GM06990 (cell line): Measurements from ENCODE around the gene PLK5.

ENCODE experiments used
- DNase-seq: peaks from one replicate; pipeline ENCODE4 v3.0.0-alpha.2; 2011; ENCODE audit not compliant: insufficient read length; ENCODE audit errors: extremely low read depth
- H3K27me3 ChIP-seq: replicated peaks from 2 replicates; pipeline ENCODE4 v1.6.0; 2011; ENCODE audit warnings: low read length; ENCODE audit not compliant: control insufficient read depth, insufficient read depth
- H3K36me3 ChIP-seq: 2 replicates; pipeline ENCODE4 v1.5.1; 2011; ENCODE audit warnings: low read length; ENCODE audit not compliant: control insufficient read depth, insufficient read depth
- H3K4me3 ChIP-seq: replicated peaks from 2 replicates; pipeline ENCODE4 v1.5.1; 2011; ENCODE audit warnings: low read depth, mild to moderate bottlenecking, control low read depth, low read length
- TF ChIP-seq, protein P1 (sequence below): IDR thresholded peaks from 2 replicates; pipeline ENCODE4 v1.5.1; 2011; ENCODE audit warnings: low read length, control low read depth, mild to moderate bottlenecking, inconsistent platforms; ENCODE audit not compliant: insufficient read depth, poor library complexity, severe bottlenecking

The PLK5 gene

GRCh38 chr19:1491114-1491848 is 32.6 kb upstream of the PLK5 start, which contains the start of gene REEP6:
Gene REEP6, plus strand, starts transcription at chr19:1491181. Its CDS starts 89 bp downstream, at chr19:1491270.
- H3K36me3 ChIP-seq, result no peaks in the 10 kb centered on the region
- TF ChIP-seq, protein P1, sequence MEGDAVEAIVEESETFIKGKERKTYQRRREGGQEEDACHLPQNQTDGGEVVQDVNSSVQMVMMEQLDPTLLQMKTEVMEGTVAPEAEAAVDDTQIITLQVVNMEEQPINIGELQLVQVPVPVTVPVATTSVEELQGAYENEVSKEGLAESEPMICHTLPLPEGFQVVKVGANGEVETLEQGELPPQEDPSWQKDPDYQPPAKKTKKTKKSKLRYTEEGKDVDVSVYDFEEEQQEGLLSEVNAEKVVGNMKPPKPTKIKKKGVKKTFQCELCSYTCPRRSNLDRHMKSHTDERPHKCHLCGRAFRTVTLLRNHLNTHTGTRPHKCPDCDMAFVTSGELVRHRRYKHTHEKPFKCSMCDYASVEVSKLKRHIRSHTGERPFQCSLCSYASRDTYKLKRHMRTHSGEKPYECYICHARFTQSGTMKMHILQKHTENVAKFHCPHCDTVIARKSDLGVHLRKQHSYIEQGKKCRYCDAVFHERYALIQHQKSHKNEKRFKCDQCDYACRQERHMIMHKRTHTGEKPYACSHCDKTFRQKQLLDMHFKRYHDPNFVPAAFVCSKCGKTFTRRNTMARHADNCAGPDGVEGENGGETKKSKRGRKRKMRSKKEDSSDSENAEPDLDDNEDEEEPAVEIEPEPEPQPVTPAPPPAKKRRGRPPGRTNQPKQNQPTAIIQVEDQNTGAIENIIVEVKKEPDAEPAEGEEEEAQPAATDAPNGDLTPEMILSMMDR, result no peak
- DNase-seq, result no peak
- H3K4me3 ChIP-seq, result peak within 1 kb of the TSS; percentile 60
- H3K27me3 ChIP-seq, result no peaks in the 10 kb centered on the region; the same call in 1 of the 2 replicates

- no peak overlapping the region for H3K4me3 ChIP-seq
- no peaks in the 10 kb centered on the region; the same call in 1 of the 2 replicates for H3K27me3 ChIP-seq
- TF ChIP-seq, protein P1, result no peak
- H3K36me3 ChIP-seq, result no peaks in the 10 kb centered on the region
- DNase-seq, result no peak
Measured at GRCh38 chr19:1491849-1492170, 32.1 kb upstream of the PLK5 start.

DNA sequence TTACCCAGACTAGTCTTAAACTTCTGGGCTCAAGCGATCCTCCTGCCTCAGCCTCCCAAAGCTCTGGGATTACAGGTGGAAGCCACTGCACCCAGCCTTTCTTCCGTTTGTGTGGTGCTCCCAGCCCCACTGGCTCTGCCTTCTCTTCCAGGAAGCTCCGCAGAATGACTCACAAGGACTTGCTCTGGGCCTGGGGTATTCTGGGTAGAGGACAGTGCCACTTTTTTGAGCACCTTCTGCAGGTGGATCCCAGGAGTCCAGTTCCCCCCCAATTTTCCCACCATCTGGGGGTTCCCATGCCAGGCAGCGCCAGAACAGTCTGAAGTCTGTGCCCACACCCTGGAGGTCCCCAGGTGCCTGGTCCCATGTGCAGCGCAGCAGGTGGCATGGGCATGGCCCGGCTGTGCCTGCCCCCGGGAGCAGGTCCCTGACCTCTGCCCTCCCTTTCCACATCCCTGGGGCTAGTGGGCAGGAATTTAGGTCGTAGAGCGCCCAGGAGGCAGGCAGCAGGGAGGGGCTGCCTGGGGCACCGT is 31.3 kb upstream of the PLK5 start:
- TF ChIP-seq, protein P1, result no peak
- DNase-seq, result no peak
- H3K27me3 ChIP-seq, result no peaks in the 10 kb centered on the region; the same call in 1 of the 2 replicates
- H3K4me3 ChIP-seq, result no peak overlapping the region
- H3K36me3 ChIP-seq, result no peaks in the 10 kb centered on the region

DNA sequence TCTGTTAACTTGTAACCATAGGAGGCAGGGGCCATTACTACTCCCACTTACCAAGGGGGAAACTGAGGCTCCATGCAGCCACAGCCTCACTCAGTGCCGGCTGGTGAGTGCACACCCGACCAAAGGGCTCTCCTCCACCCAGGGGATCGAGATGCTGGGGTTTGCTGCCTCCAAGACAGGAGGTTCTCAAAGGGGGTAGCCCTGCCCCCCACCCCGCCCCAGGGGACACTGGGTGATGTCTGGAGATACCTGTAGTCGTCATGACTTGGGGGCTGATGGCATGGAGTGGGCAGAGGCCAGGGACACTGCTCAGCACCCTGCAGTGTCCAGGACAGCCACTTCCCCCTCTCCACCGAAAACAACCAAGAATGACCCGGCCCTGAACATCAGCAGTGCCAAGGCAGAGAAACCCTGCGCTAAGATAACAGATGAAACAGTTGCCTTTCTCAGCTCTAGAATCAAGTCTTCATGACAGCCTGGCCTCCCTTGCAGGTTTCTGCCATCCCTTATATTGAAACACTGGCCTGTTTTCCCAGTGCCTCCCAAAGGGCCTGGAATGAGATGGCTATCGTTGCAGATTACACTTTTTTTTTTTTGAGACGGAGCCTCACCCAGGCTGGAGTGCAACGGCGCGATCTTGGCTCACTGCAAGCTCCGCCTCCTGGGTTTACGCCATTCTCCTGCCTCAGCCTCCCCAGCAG is 29.6 kb upstream of the PLK5 start:
- TF ChIP-seq, protein P1, result no peak
- H3K36me3 ChIP-seq, result no peaks in the 10 kb centered on the region
- H3K27me3 ChIP-seq, result no peaks in the 10 kb centered on the region; the same call in 1 of the 2 replicates
- DNase-seq, result no peak
- no peak overlapping the region for H3K4me3 ChIP-seq

DNA sequence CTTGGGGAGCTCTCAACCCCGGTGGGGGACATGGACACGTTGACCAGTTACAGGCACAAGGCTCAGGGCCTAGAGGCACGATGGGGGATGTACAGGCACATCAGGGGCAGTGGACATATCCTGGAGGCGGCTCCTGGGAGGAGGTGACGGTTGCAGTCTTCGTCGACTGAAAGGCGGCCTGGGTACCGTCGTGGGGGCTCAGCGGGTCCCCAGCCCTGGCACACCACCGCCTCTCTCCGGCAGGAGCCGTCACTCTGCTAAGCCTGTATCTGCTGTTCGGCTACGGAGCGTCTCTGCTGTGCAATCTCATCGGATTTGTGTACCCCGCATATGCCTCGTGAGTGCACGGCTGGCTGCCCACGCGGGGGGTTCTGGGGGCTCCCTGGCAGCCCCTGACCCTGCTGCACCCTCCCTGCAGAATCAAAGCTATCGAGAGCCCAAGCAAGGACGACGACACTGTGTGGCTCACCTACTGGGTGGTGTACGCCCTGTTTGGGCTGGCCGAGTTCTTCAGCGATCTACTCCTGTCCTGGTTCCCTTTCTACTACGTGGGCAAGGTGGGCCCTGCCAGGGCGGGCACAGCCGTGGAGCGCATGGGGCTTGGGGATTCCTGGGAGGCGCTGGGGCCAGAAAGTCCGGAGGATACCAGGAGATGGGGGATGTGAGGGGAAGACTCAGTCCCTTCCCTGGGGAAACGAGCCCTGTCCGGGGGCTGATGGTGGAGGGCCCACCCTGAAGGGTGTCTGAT is 28.7 kb upstream of the PLK5 start:
- DNase-seq, result no peak
- no peaks in the 10 kb centered on the region; the same call in 1 of the 2 replicates for H3K27me3 ChIP-seq
- H3K4me3 ChIP-seq, result no peak overlapping the region
- no peaks in the 10 kb centered on the region for H3K36me3 ChIP-seq
- TF ChIP-seq, protein P1, result no peak
